Activated T-cell treated with anti-CD3 and anti-CD28 coated beads, Interleukin-2, amount 50 U/mL, for 72 hours (primary cell): Measurements from ENCODE around the gene RCN2. TPM values are rescaled to one million over a fixed set of nuclear protein-coding genes. Genes with fewer than 3 reads are reported as not detected.

Experiments
- ATAC-seq, 2 donors: fragments of 150-1000 bp; cut with Tn5 transposase; replicated peaks in 1 of 2; 2 replicates each; pipeline ENCODE4 v1.10.0; 2021; ENCODE audit warnings: moderate library complexity in 2 of 2, mild to moderate bottlenecking in 1 of 2
- DNase-seq, 2 donors: peaks; one replicate each; pipeline ENCODE4 v3.0.0; 2021 to 2022; ENCODE audit warnings: mixed read lengths in 1 of 2
- H3K27ac Mint-ChIP-seq: one replicate; pipeline ENCODE4 v1.8.0; 2022; ENCODE audit warnings: mild to moderate bottlenecking, moderate library complexity, mixed read lengths
- H3K27me3 Mint-ChIP-seq: one replicate; pipeline ENCODE4 v1.8.0; 2022; ENCODE audit warnings: low read depth, mixed read lengths
- H3K36me3 Mint-ChIP-seq, 2 donors: one replicate each; pipeline ENCODE4 v1.8.0; 2022; ENCODE audit warnings: mixed read lengths in 2 of 2, mild to moderate bottlenecking in 1 of 2; ENCODE audit not compliant: insufficient read depth in 2 of 2
- H3K4me1 Mint-ChIP-seq: one replicate; pipeline ENCODE4 v1.8.0; 2022; ENCODE audit warnings: low read depth, mixed read lengths
- H3K4me3 Mint-ChIP-seq, 2 donors: one replicate each; pipeline ENCODE4 v1.8.0; 2022; ENCODE audit warnings: mild to moderate bottlenecking in 2 of 2, mixed read lengths in 2 of 2, moderate library complexity in 2 of 2
- H3K9me3 Mint-ChIP-seq, 2 donors: one replicate each; pipeline ENCODE4 v1.8.0; 2022; ENCODE audit warnings: mixed read lengths in 2 of 2
- total RNA-seq, 2 donors: library from RNA; stranded (reverse); gene quantifications; one replicate each; pipeline ENCODE4 v1.2.3, GENCODE V29; 2022

The RCN2 gene
- total RNA-seq, 2 donors from 2014 or later: 24.6 to 28.1 TPM

DNA sequence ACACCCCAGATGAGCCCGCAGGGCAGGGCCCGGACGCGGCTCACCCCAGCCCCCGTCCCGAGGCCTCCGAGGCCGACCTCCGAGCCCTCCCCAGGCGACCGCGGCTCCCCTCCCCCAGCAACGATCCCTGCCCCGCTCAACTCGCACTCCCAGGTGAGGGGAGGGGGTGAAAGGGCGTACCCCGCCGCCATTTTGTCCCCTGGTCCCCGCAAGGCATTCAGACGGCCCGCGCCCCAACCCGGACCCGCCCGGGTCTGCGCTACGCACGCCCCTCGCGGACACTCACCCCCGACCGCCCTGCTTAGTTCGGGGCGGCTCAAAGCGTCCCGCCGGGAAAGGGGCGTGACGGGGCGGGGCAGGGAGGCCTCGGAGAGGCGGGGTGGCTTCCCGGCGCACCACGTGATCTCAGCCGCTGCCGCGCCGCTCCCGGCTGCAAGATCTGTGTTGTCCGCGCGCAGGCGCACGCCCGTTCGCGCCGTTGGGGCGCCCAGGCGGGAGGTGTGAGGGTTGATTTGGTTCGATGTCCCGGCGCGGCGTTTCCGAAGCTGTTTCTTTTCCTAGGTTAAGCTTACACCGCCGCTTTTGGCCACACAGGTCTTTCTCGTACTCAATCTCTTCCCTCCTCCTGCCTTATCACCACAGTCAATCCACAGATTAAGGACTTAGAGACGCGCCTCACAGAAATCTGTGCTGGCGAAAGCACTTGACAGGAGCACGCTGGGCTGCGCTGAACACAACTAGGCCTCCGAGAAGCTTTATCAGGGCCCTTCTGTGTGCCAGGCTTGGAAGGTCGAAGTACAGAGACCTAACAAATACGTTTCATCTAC lies 26.3 kb upstream of the RCN2 start, which contains the start of gene SCAPER:
Gene SCAPER, minus strand, starts transcription at position 328 of the 827 bp plus-strand sequence. CDS start 21,523 bp downstream, outside the sequence.
- DNase-seq (peak; percentile 94), ATAC-seq (peak; percentile 91 to 92)
- Mint-ChIP-seq H3K27ac (peak within 1 kb of the TSS; percentile 96), H3K4me1 (peaks cover 33% of the 10 kb centered on the region), H3K9me3 (no peaks in the 10 kb centered on the region), H3K27me3 (no peaks in the 10 kb centered on the region), H3K36me3 (no peaks in the 10 kb centered on the region), H3K4me3 (peak within 1 kb of the TSS; percentile 97)

DNA sequence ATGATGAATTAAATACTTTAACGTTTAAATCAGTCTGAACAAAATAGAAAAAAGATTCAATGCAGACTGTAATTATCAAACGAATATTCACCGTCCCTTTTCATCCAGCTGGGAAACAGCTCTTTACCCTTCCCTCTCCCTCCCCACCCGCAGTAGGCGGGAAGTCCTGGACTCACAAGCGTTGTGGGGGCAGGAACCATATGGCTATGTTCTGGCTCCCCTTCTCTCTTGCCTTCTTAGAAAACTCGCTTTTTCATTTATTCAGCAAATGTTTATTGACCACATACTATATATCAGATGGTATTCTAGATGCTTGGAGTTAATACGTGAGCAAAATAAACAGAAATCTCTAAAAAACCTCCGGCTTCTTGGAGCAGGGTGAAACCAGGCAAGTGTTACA lies 25.7 kb upstream of the RCN2 start:
- peak in 1 of 2 donors; percentile 4 for DNase-seq
- Mint-ChIP-seq H3K27ac (peak overlapping the region; percentile 79), H3K27me3 (no peaks in the 10 kb centered on the region), H3K9me3 (no peaks in the 10 kb centered on the region), H3K4me3 (peak overlapping the region; percentile 97), H3K4me1 (peaks cover 33% of the 10 kb centered on the region), H3K36me3 (no peaks in the 10 kb centered on the region)
- no peak for ATAC-seq

DNA sequence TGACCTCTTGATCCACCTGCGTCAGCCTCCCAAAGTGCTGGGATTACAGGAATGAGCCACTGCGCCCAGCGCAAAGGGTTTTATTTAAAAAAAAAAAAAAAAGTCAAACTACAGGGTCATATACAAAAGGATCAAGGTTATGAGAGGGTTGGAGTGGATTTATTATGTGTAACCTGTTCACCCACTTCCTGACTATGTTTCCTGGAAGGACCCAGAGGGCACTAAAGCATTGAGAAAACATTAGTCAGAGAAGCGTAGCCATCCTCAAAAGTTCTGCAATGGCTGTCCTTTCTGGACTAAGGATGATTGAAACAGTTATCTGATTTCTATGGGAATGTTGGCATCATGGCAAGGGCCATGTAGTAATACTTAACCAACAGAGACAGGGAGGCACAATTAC lies 19.1 kb upstream of the RCN2 start:
- ATAC-seq: peak in 1 of 2 donors; percentile 35
- H3K27me3 Mint-ChIP-seq: peaks cover 1% of the 10 kb centered on the region
- H3K27ac Mint-ChIP-seq: no peak overlapping the region

DNA sequence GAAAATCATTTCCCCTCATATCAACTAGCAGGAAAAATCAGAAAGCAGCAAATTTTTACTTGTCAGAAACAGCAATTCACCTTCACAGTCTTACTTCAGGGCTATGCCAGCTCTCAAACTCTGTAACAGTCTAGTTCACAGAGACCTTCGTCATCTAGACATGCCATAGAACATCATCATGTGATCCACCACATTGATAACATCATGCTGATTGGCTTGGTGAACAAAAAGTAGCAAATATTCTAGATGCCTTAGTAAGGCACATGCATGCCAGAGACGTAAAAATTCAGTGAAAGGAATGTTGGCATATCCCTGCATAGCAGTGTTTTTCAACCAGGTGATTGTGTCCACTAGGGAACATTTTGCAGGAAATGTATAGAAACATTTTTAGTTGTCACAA lies 17.8 kb upstream of the RCN2 start:
- Mint-ChIP-seq H3K27me3 (peaks cover 12% of the 10 kb centered on the region), H3K9me3 (no peaks in the 10 kb centered on the region), H3K4me1 (no peaks in the 10 kb centered on the region), H3K4me3 (no peak overlapping the region), H3K36me3 (no peaks in the 10 kb centered on the region), H3K27ac (no peak overlapping the region)
- ATAC-seq (no peak), DNase-seq (no peak)

More for the DNA sequence above, 19.1 kb upstream of the RCN2 start:
- Mint-ChIP-seq H3K4me1 (no peaks in the 10 kb centered on the region), H3K36me3 (no peaks in the 10 kb centered on the region), H3K4me3 (no peak overlapping the region), H3K9me3 (no peaks in the 10 kb centered on the region)
- DNase-seq: no peak

DNA sequence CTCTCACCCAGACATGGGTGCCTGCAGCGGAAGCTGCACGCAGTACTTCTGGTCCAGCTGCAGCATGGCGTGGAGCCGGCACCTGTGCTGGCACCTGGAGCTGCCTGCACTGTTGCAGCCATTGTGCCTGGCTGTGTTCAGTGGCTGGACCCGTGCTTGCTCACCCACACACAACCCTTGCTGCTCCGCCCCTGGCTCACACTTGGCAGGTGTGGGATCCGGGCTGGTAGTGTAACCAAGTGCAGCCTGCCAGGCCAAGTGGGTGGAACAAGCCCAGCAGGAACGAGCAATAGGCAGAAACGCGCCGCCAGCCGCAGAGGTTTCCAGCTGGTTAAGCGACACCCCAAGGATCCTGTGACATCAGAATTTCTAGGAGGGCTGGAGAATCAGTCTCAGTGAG lies 15.2 kb upstream of the RCN2 start:
- Mint-ChIP-seq H3K4me3 (no peak overlapping the region), H3K27ac (no peak overlapping the region), H3K36me3 (no peaks in the 10 kb centered on the region), H3K27me3 (peaks cover 12% of the 10 kb centered on the region), H3K9me3 (no peaks in the 10 kb centered on the region), H3K4me1 (no peaks in the 10 kb centered on the region)
- ATAC-seq (no peak), DNase-seq (no peak)

DNA sequence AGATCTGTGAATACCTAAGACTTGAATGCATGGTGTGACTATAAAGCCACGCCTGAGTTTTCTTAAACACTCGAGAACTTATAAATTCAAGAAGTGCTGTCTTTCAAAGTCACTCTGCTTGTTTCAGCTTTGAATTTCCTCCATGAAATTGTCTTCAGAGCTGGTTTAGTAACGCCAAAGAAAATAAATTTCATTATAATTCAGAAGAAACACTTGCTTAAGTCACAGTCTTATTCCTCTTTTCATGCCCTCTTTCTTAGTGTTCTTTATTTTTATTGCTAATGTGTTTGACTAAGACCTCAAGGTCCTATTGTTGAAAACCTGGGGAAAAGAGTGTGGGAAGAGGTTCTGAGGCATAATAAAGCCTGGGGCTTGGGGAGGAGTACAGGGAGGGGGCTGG lies 3.3 kb upstream of the RCN2 start:
- DNase-seq (no peak), ATAC-seq (no peak)
- Mint-ChIP-seq H3K27ac (no peak overlapping the region), H3K27me3 (peaks cover 4% of the 10 kb centered on the region), H3K4me3 (no peak overlapping the region), H3K4me1 (peaks cover 24% of the 10 kb centered on the region), H3K36me3 (peaks cover 0 to 3% of the 10 kb centered on the region in 2 donors), H3K9me3 (no peaks in the 10 kb centered on the region)

DNA sequence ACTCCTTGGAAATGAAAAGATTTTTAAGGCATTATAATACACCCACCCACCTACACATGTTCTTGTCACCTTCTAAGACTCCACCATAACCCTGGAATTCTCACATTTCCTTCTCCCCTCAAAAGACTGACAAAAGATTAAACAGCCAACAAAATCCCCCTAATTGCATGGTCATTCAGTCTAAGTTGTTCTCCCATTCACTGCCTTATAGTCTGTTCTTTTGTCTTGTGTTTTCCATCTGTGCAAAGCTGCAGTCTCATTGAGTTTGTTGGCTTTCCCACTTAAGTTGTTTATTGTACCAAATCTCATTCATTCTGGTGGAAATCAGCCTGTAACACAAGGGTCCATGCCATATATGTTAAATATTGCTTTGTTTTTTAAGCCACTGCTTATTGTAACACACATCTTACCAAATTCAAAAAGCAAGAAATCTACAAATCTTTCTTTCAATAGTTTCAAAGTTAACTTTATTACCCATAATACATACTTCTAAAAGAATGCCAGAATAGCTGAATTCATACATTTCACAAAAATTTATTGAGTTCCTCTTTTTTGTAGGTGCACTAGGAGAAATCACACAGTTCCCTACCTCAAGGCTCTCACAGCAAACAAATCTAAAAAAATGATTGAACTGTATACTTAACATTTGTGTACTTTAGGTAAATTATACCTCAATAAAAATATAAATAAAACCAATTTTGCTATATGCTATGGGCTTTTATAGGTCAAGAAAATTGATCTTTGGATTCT lies 2.4 kb upstream of the RCN2 start:
- H3K4me1 Mint-ChIP-seq: peaks cover 34% of the 10 kb centered on the region
- no peak for ATAC-seq
- peaks cover 0 to 4% of the 10 kb centered on the region in 2 donors for H3K36me3 Mint-ChIP-seq
- H3K4me3 Mint-ChIP-seq: no peak overlapping the region
- no peak overlapping the region for H3K27ac Mint-ChIP-seq
- no peaks in the 10 kb centered on the region for H3K9me3 Mint-ChIP-seq
- no peak for DNase-seq
- H3K27me3 Mint-ChIP-seq: no peaks in the 10 kb centered on the region

DNA sequence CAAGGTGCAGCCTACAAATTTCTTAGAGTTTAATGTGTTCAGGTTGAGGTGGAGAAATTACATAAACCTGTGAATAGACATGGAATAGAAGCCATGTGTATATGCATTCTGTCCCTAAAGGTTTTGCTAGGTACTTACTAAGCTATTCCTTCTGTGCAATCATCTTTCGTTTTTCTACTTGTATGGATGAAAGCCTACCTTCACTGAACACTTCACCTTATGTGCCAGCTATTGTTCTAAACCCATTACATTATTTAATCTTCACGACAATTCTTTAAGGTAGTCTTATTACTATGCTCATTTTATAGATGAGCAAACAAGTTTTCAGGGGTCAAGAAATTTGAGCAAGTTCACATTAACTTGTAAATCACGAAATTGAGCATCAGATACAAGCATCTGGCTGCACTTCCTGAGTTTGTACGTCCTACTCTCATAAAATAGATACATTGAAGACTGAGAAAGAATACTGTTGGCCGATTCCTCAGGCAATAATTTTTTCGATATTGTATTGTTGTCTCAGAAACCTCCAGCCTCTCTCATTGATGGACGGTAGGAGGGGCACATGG lies 635 bp upstream of the RCN2 start:
- Mint-ChIP-seq H3K27me3 (no peaks in the 10 kb centered on the region), H3K27ac (peak overlapping the region; percentile 95)
- ATAC-seq: no peak

DNA sequence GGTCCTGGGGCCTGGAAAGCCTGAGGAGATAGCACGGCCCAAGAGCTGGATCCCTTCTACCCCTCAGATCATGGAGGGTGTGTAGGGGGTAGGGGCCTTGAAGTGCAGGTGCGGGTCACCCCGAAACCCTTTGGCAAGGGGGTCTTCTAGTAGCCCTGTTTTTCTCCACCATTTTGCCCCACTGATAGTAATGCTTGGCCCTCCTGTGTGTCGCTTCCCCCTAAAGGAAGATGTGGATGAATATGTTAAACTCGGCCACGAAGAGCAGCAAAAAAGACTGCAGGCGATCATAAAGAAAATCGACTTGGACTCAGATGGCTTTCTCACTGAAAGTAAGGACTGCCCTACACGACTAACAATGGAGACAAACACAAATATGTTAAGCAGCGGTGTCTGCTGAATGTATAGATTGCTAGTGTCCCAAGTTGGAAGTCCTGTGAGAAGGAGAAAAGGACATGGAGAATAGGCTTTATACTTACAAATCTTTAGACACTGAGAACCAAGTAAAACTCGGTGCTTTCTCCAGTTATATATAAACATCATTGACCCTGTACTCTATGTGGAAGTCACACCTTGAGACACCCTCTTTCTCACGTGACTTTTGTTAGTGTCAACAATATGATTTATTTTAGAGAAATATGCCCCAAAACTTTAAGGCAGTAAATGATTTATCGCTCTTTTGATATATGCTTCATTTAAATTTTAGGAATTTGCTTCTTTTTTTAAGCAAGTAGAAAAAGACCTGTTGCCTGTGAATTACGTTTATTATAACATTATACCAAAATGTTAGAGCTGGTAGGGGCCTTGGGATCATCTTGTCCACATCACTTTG lies 802 bp downstream of the RCN2 start:
- peak overlapping the region; percentile 67 for H3K27ac Mint-ChIP-seq
- H3K27me3 Mint-ChIP-seq: no peaks in the 10 kb centered on the region
- no peak for DNase-seq
- peak overlapping the region; percentile 86 to 92 for H3K4me3 Mint-ChIP-seq
- H3K36me3 Mint-ChIP-seq: peaks cover 0 to 12% of the 10 kb centered on the region in 2 donors
- ATAC-seq: no peak
- H3K4me1 Mint-ChIP-seq: peaks cover 55% of the 10 kb centered on the region
- no peaks in the 10 kb centered on the region for H3K9me3 Mint-ChIP-seq

More for the DNA sequence above, 635 bp upstream of the RCN2 start:
- Mint-ChIP-seq H3K36me3 (peaks cover 0 to 11% of the 10 kb centered on the region in 2 donors), H3K9me3 (no peaks in the 10 kb centered on the region), H3K4me1 (peaks cover 48% of the 10 kb centered on the region), H3K4me3 (peak overlapping the region; percentile 86 to 92)
- DNase-seq: no peak

DNA sequence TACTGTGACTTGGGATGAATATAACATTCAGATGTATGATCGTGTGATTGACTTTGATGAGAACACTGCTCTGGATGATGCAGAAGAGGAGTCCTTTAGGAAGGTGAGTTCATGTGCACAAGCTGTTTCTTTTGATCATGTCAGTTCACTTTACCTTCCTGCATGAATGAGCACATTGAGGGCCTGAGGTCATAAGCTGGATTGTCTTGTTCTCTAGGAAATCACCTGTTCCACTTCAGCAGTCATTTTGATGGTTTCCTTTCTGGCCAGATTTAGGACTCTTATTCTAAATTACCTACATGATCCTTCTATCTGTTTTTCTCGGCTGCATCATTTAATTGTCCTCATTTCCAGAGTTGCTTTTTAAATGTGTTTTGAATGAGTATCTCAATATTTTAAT lies 4.1 kb downstream of the RCN2 start:
- Mint-ChIP-seq H3K4me1 (peaks cover 49% of the 10 kb centered on the region), H3K27ac (peak overlapping the region; percentile 2), H3K9me3 (no peaks in the 10 kb centered on the region), H3K4me3 (peak overlapping the region in 1 of 2 donors; percentile 18), H3K27me3 (no peaks in the 10 kb centered on the region), H3K36me3 (peaks cover 0 to 15% of the 10 kb centered on the region in 2 donors)
- ATAC-seq (no peak), DNase-seq (no peak)

DNA sequence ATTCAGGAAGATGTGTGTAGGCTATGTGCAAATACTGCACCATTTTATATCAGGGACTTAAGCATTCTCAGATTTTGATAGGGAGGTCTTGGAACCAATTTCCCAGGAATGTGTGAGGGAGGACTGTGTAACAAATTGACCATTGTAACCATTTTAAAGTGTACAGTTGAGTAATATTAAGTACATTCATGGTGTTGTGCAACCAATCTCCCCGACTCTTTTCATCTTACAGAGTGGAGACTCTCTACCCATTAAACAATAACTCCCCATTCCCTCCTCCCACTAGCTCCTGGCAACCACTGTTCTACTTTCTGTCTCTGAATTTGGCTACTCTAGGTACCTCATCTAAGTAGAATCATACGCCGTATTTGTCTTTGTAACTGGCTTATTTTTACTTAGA lies 5.1 kb downstream of the RCN2 start:
- Mint-ChIP-seq H3K27ac (no peak overlapping the region), H3K4me3 (no peak overlapping the region), H3K4me1 (peaks cover 42% of the 10 kb centered on the region), H3K36me3 (peaks cover 0 to 17% of the 10 kb centered on the region in 2 donors), H3K9me3 (no peaks in the 10 kb centered on the region), H3K27me3 (no peaks in the 10 kb centered on the region)
- no peak for ATAC-seq
- no peak for DNase-seq

DNA sequence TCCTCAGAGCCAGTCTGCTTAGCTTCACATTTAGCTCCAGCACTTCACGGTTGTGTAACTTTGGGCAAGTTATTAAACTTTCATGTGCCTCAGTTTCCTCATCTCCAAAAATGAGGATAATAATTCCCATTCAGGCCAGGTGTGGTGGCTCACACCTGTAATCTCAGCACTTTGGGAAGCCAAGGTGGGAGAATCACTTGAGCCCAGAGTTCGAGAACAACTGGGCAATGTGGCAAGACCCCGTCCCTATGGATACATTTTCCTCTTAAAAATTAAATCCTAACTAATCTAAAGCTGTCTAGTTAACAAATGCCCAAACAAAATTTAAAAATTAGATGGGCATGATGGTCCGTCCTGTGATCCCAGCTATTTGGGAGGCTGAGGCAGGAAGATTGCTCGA lies 7.2 kb downstream of the RCN2 start:
- no peak for ATAC-seq
- Mint-ChIP-seq H3K36me3 (peaks cover 4 to 16% of the 10 kb centered on the region in 2 donors), H3K27me3 (no peaks in the 10 kb centered on the region), H3K4me1 (peaks cover 29% of the 10 kb centered on the region), H3K27ac (no peak overlapping the region), H3K9me3 (no peaks in the 10 kb centered on the region), H3K4me3 (no peak overlapping the region)
- DNase-seq: no peak
